Gastrocnemius medialis (tissue), 4 donors: ENCODE measurements around the gene GNG7.

Source experiments
- CTCF ChIP-seq, 5 experiments: fragments of 450-650 bp in 3 of 5; fragments of 200-600 bp in 2 of 5; sonication (generic) in 2 of 5; IDR thresholded peaks in 4 of 5; conservative IDR thresholded peaks in 1 of 5; 1 replicate in 4 of 5; 2 replicates in 1 of 5; pipeline ENCODE4 v1.5.1; 2016 to 2019; ENCODE audit warnings: antibody characterized with exemption in 5 of 5, mild to moderate bottlenecking in 3 of 5, moderate library complexity in 3 of 5
- POLR2A ChIP-seq, 2 donors: fragments of 450-650 bp; IDR thresholded peaks; one replicate each; pipeline ENCODE4 v1.6.1; 2017; ENCODE audit warnings: antibody characterized with exemption in 2 of 2, mild to moderate bottlenecking in 2 of 2, moderate library complexity in 2 of 2

- TF ChIP-seq POLR2A (IDR thresholded peaks at IDR 0.05) (no peak), CTCF (IDR thresholded peaks at IDR 0.05 in 4 of 5, conservative IDR thresholded peaks at IDR 0.05 in 1 of 5) (no peak)
Measured at GRCh38 chr19:2663920-2664571, 38.4 kb downstream of the GNG7 start.
